Activated CD4-positive, CD25-positive, alpha-beta regulatory T cell treated with anti-CD3 and anti-CD28 coated beads, Interleukin-2, amount 50 U/mL, for 72 hours (primary cell): ENCODE data around the gene SAP30BP.
"Not testable (repeated sequence)": the region's sequence is repeated elsewhere in the genome, so short reads cannot be mapped to it uniquely, and the experiment has no call there.

ENCODE experiments used
- DNase-seq: peaks from one replicate; pipeline ENCODE4 v3.0.0; 2021

SAP30BP gene

GRCh38 chr17:75634754-75635609 is 32.2 kb upstream of the SAP30BP start:
- no peak for DNase-seq

GRCh38 chr17:75635610-75636202 is 31.4 kb upstream of the SAP30BP start:
- no peak for DNase-seq

GRCh38 chr17:75636381-75637142 is 30.6 kb upstream of the SAP30BP start:
- no peak for DNase-seq

DNA sequence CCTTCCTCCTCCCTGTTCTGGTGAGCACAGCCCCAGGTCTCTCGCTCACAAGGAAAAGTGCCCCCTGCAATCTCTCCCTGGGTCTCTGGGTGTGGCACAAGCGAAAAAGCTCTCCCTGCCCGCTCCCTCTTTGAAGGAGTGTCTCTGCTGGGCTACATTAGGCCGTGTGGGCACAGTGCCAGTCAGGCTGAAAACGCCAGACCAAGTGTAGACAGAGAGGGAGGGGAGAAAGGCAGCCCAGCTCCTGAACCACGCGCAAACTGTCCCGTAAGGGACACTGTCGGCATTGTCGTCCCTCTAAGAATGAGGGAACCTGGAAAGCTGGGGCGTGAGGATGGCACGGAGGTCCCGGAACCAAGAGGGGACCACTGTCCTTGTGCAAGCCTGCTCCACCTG is 30.0 kb upstream of the SAP30BP start:
- no peak for DNase-seq

GRCh38 chr17:75637551-75637950 is 29.6 kb upstream of the SAP30BP start:
- no peak for DNase-seq

GRCh38 chr17:75638039-75638438 is 29.1 kb upstream of the SAP30BP start:
- DNase-seq = not testable (repeated sequence)

GRCh38 chr17:75638893-75639292 is 28.2 kb upstream of the SAP30BP start:
- DNase-seq = no peak

DNA sequence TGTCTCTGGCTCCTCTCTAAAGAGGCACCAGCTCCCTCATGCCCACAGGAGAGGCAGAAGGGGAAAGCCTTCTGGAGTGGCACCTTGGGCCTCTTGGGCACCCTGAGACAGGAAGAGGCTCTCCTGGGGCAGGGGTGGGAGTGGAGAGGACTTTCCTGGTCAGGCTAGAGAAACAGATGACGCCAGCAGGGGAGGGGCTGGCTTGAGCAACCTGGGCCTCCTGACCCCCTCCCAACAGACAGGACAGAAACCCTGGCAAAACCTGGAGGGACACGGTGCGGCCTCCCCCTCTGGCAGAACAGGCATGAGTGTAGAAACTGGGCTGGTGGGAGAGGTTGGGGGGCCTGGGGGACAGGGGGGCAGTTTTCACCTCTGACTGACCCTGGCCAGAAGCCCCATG is 27.8 kb upstream of the SAP30BP start:
- DNase-seq = no peak

- DNase-seq = no peak
These were observed 27.2 kb upstream of the SAP30BP start for GRCh38 chr17:75639771-75640555.

- no peak for DNase-seq
These were observed 26.5 kb upstream of the SAP30BP start for GRCh38 chr17:75640556-75641119.

DNA sequence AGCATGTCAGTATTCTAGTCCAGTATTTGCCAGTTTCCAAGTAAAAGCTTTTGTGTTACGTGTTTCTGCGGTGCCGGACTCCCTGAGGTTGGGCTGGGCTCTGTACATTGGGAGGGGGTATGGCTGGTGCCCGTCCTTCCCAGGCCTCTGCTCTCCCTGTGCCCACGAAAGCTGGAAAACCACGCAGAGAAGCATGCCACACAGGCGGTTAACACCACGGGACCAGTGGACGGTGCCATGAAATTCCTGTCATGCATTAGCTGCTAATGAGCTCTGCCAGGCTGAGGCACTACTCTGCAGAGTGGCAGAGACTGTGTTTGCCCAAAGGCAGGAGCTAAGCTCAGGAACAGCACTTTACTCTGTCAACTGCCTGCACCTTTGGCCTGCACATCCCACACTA is 25.8 kb upstream of the SAP30BP start:
- no peak for DNase-seq

DNA sequence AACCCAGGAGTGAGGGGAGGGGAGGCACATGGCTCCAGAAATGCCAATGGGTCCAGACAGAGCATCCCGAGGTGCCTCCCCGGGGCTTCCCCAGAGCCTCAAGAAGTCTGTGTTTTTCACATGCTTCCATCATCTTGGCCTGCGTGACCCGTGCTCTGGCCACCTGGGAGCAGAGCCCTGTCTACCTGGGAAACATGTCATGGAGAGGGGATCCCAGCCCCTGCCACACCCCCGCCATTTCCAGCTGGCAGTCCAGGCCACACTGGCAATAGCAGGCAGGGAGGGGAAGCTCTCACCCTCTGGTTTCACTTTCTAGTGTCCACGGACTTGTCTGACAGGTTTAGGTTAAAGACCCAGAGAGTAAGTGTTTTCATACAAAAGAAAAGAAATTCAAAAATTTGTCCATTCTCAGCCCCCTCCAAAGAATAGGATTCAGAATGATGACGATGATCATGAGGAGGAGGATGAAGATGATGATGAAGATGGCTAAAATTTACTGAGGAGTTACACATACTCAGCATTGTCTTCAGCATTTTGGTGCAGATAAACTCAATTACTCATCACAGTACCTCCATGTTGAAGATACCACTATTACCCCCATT is 24.9 kb upstream of the SAP30BP start:
- DNase-seq = no peak

DNA sequence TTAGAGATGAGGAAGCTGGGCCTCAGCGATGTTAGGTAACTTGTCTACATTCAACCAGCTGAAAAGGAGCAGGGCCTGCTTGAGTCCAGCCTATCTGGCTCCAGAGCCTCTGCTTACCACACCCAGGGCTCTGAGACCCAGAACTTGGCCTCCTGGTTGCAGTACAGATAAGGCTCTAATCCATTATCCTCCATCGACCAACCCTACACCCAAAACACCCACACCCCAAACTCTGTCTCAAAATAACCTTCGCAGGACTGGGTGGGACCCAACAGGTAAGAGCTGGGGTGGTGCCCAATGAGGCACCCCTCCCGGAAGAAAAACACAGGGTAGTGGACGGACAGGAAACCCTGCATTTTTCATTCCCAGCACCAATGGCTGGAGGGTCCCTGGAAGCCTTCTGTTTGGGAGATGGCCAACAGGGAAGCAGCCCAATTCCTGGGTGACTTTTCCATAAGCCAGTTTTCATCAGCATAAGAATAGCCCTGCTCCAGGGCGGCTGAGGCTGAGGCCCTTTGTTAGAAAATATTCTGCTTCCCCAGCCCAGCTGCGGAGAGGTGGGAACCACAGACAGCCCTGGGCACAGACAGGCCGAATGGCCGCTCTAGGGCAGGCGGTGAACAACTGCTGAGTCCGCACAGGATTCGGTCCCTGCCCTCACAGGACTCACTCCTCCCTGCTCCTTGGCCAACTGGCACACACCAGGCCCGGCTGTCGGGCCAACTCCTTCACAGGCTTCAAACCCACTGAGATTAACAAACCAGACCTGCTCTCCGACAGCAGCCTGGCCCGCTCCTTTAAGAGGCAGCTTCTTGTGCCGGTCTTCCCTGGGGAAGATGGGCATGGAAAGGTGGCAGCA is 24.1 kb upstream of the SAP30BP start:
- DNase-seq = no peak

GRCh38 chr17:75643643-75644017 is 23.5 kb upstream of the SAP30BP start:
- DNase-seq = no peak

DNA sequence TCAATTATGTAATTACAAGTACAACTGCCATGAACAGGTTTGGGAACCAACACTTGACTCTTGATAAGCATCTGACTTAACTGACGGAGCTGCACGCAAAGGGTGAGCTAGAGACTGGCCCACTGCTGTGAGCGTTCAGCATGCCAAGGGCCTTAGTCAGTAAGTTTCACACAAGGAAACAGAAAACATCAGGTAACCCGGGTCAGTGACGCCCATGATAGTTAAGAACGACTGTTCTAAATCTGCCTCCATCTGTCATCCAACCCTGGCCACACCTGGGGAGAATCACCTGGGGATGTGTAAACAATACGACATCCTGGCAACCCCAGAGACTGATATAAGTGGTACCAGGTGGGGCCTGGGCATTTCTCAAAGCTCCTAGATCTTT is 21.6 kb upstream of the SAP30BP start:
- DNase-seq = no peak

- DNase-seq = no peak
These were observed 21.1 kb upstream of the SAP30BP start for GRCh38 chr17:75645889-75646637.

GRCh38 chr17:75646638-75646992 is 20.5 kb upstream of the SAP30BP start:
- no peak for DNase-seq

- DNase-seq = no peak
These were observed 20.1 kb upstream of the SAP30BP start for GRCh38 chr17:75647061-75647460.

- no peak for DNase-seq
These were observed 19.2 kb upstream of the SAP30BP start for GRCh38 chr17:75647921-75648320.

- DNase-seq = no peak
These were observed 17.5 kb upstream of the SAP30BP start for GRCh38 chr17:75649687-75650086.

DNA sequence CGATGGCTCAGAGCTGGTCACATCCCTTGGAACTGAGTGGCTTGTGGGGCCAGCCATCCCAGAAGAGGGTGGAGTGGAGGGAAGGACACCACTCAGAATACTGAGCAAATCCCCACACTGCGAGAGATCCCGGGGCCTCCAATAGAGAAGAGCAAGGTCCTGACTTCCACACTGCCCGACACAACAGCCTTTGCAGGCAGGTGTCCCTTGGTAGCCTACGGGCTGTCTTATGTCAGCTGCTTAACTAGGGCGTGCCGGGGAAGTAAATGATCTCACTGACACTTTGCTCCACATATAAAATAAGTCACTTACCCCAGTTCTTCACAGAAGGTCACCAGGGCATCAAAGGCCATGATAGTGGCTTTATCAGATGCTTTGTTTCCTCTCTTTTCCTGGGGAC is 16.3 kb upstream of the SAP30BP start:
- DNase-seq = no peak
